Stomach (tissue), 9 donors: ENCODE results near the gene RASL10A. TPM values are rescaled to one million over a fixed set of nuclear protein-coding genes. Genes with fewer than 3 reads are reported as not detected.
A peak's percentile ranks its signal among the peaks of the same experiment; 100 is the strongest.

Experiments
- DNase-seq, 2 donors: peaks; one replicate each; pipeline versions ENCODE4 v3.0.0 to v3.0.0-alpha.2; 2013 to 2019
- H3K27ac ChIP-seq, 5 donors: fragments of 200-600 bp in 4 of 5; sonication (generic) in 4 of 5; one replicate each; pipeline ENCODE4 v1.5.1; 2013 to 2019; ENCODE audit warnings: mild to moderate bottlenecking in 1 of 5, moderate library complexity in 1 of 5
- H3K27me3 ChIP-seq, 3 donors: fragments of 200-600 bp; sonication (generic); one replicate each; pipeline ENCODE4 v1.5.1; 2017 to 2019; ENCODE audit warnings: mixed run types in 1 of 3
- H3K36me3 ChIP-seq, 4 donors: fragments of 200-600 bp; sonication (generic); 1 replicate in 3 of 4; 2 replicates in 1 of 4; pipeline ENCODE4 v1.5.1; 2016 to 2019
- H3K4me1 ChIP-seq, 4 donors: fragments of 200-600 bp; sonication (generic); one replicate each; pipeline ENCODE4 v1.5.1; 2016 to 2019
- H3K4me3 ChIP-seq, 4 donors: fragments of 200-600 bp; sonication (generic) in 3 of 4; one replicate each; pipeline ENCODE4 v1.5.1; 2016 to 2019; ENCODE audit warnings: mild to moderate bottlenecking in 1 of 4
- H3K9me3 ChIP-seq, 4 donors: fragments of 200-600 bp; sonication (generic); one replicate each; pipeline ENCODE4 v1.5.1; 2016 to 2019
- EP300 ChIP-seq: sonication (generic); formaldehyde crosslinking; IDR thresholded peaks from one replicate; pipeline ENCODE4 v1.6.1; 2017; ENCODE audit warnings: antibody characterized with exemption
- POLR2A ChIP-seq, 4 donors: fragments of 450-650 bp; IDR thresholded peaks; one replicate each; pipeline ENCODE4 v1.6.1; 2016; ENCODE audit warnings: antibody characterized with exemption in 4 of 4, control low read depth in 2 of 4, mild to moderate bottlenecking in 1 of 4, moderate library complexity in 1 of 4
- POLR2AphosphoS5 ChIP-seq, 3 donors: sonication (generic); formaldehyde crosslinking; IDR thresholded peaks; one replicate each; pipeline ENCODE4 v1.6.1; 2016; ENCODE audit warnings: antibody characterized with exemption in 3 of 3
- WGBS, 5 donors: extraction: QIAGEN DNeasy Blood & Tissue Kit in 3 of 5; methylation state at CpG; one replicate each; pipeline versions ENCODE4 v1.1.5 to v1.1.7; 2013 to 2018; 5-methylcytosine and 5-hydroxymethylcytosine counted together
- intact Hi-C: fragments of 100-400 bp; cut with DNase I; formaldehyde crosslinking; loops from one replicate; pipeline ENCODE4 v1.15.1; 2023; ENCODE audit warnings: low total_unique reads
- polyA plus RNA-seq, 3 donors: library from polyadenylated mRNA; stranded (reverse); fragments of 200-250 nt; gene quantifications; one replicate each; pipeline ENCODE4 v1.2.3, GENCODE V29; 2013
- total RNA-seq, 5 donors: library from RNA; depleted of rRNA; stranded (reverse); fragments of >200 nt; gene quantifications; one replicate each; pipeline versions ENCODE4 v1.1.0 to v1.2.3, GENCODE V29; 2014 to 2016
- TF ChIP-seq, protein P1 (sequence below), 7 experiments: fragments of 450-650 bp in 4 of 7; fragments of 200-600 bp in 3 of 7; sonication (generic) in 3 of 7; IDR thresholded peaks; one replicate each; pipeline ENCODE4 v1.5.1; 2016 to 2019; ENCODE audit warnings: antibody characterized with exemption in 7 of 7, control low read depth in 2 of 7, mild to moderate bottlenecking in 1 of 7
- donor health status: healthy with polysubstance abuse.
- donor health status: Bipolar disorder and iron deficiency.
- donor health status: healthy.

The RASL10A gene
- total and polyA plus RNA-seq, 8 donors: 0.19 to 3.5 (median 0.57) TPM; not detected in 4

DNA sequence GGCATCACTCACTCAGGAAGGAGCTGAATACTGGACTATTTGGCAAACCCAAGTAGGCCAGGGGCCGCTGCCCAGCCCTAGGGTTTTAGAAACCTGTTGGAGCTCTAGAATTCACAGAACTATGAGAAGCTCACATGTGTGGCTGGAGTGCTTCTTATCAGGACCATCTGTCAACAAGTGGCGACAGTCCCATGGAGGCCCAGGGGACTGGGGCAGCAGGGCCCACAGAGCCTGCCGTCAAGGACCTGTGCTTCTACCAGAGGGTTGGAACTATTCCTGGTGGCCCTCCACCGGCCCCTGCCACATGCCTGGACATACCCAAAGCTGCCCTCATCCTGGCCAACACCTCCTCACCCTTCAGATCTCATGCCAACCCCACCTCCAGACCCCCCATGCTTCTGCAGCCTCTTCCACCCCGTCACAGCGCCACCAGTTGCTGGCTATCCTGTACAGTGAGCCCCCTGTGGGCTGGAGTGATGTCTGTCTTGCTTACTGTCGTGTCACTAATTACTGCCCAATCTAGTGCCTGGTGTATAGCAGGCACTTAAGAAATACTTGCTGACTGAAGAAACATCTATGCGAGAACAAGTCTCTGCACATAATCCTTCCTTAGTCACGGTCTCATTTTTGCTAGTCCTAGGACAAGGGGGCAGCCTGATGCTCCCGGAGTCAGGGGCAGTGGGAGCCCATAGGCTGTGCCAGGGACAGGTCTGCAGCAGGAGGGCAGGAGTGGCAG, 27.2 kb upstream of the RASL10A start:
- Histone ChIP-seq H3K9me3 (no peaks in the 10 kb centered on the region), H3K4me1 (peaks cover 5 to 64% (median 31%) of the 10 kb centered on the region in 4 donors), H3K27me3 (no peaks in the 10 kb centered on the region), H3K27ac (peak overlapping the region in 2 of 5 donors; percentile 56 to 68), H3K4me3 (no peak overlapping the region), H3K36me3 (peaks cover 70 to 98% (median 96%) of the 10 kb centered on the region in 4 donors)
- TF ChIP-seq POLR2A (IDR thresholded peaks at IDR 0.05): no peak
- TF ChIP-seq EP300: no peak
- TF ChIP-seq, protein P1, sequence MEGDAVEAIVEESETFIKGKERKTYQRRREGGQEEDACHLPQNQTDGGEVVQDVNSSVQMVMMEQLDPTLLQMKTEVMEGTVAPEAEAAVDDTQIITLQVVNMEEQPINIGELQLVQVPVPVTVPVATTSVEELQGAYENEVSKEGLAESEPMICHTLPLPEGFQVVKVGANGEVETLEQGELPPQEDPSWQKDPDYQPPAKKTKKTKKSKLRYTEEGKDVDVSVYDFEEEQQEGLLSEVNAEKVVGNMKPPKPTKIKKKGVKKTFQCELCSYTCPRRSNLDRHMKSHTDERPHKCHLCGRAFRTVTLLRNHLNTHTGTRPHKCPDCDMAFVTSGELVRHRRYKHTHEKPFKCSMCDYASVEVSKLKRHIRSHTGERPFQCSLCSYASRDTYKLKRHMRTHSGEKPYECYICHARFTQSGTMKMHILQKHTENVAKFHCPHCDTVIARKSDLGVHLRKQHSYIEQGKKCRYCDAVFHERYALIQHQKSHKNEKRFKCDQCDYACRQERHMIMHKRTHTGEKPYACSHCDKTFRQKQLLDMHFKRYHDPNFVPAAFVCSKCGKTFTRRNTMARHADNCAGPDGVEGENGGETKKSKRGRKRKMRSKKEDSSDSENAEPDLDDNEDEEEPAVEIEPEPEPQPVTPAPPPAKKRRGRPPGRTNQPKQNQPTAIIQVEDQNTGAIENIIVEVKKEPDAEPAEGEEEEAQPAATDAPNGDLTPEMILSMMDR (IDR thresholded peaks at IDR 0.05): no peak
- TF ChIP-seq POLR2AphosphoS5 (IDR thresholded peaks at IDR 0.05): no peak
- 64 to 71% (median 67%) methylated on average over 7 to 10 of the region's 10 CpGs for WGBS, 5 donors
- intact Hi-C loops: no loop called here
- peak; percentile 40 to 58 for DNase-seq

GRCh38 chr22:29342177-29342576, 26.7 kb upstream of the RASL10A start:
- WGBS, 5 donors: 79 to 86% (median 82%) methylated on average over 5 to 6 of the region's 6 CpGs
- no peaks in the 10 kb centered on the region for H3K27me3 ChIP-seq
- peak overlapping the region in 2 of 5 donors; percentile 21 to 56 for H3K27ac ChIP-seq
- H3K36me3 ChIP-seq: peaks cover 69 to 98% (median 96%) of the 10 kb centered on the region in 4 donors
- no peak overlapping the region for H3K4me3 ChIP-seq
- no peak for TF ChIP-seq POLR2A (IDR thresholded peaks at IDR 0.05)
- TF ChIP-seq POLR2AphosphoS5 (IDR thresholded peaks at IDR 0.05): no peak
- TF ChIP-seq EP300: no peak
- TF ChIP-seq, protein P1 (IDR thresholded peaks at IDR 0.05): no peak
- intact Hi-C loops: no loop called here
- DNase-seq: peak in 1 of 2 donors; percentile 6
- H3K9me3 ChIP-seq: no peaks in the 10 kb centered on the region
- peaks cover 10 to 64% (median 31%) of the 10 kb centered on the region in 4 donors for H3K4me1 ChIP-seq

DNA sequence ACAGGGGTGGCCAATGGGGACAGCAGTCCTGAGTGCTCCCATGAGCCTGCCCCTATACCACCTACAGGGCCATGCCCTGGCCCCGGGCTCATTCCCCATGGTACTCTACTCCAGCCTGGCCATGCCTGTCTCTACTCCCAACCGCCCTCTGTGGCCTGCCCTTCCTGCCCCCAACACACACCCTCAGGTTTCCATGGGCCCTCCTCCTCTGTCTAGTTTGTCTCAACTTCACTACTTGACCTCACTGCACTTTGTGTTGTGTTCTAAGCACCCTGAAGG, 26.3 kb upstream of the RASL10A start:
- Histone ChIP-seq H3K36me3 (peaks cover 71 to 98% (median 96%) of the 10 kb centered on the region in 4 donors), H3K9me3 (no peaks in the 10 kb centered on the region), H3K4me3 (no peak overlapping the region), H3K27ac (peak overlapping the region in 1 of 5 donors; percentile 21), H3K4me1 (peaks cover 14 to 64% (median 28%) of the 10 kb centered on the region in 4 donors), H3K27me3 (no peaks in the 10 kb centered on the region)
- TF ChIP-seq, protein P1 (IDR thresholded peaks at IDR 0.05): no peak
- TF ChIP-seq POLR2AphosphoS5 (IDR thresholded peaks at IDR 0.05) (no peak), EP300 (no peak), POLR2A (IDR thresholded peaks at IDR 0.05) (no peak)
- DNase-seq: no peak
- WGBS, 5 donors: 92 to 100% (median 96%) methylated on average over 2 of the region's 2 CpGs
- intact Hi-C loops: no loop called here

DNA sequence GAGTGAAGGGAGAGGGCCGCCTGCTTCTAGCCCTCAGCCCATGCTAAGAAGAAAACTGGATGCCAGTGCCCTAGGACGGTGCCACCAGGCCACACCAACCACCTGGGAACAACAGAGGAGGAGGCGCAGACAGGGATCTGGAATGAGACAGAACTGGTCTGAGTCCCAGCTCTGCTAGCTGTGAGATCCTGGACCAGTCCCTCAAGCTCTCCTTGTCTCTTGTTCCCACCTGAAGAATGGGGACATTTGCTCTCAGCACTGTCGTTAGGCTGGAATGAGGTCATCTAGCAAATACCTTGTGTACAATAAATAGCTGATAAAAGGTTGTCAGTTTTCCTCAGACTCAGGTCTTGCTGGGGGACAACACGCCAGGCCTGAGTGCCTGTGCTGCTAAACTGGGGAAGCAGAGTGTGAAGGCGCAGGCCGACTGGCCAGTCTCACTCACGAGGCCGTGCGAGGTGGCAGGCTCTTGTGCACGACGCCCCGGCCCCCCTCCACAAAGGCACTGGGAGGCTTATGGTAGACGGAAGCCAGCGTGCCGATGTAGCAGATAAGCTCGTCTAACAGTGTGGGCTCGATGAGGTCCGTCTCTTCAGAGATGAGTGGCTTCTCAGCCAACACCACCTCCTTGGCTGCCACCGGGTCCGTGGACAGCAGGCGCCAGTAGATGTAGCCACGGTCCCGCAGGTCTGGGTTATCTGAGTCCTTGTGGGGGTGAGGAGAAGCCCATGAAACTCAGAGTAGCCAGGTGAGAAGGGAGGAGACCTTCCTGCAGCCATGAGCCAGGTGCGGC, 25.8 kb upstream of the RASL10A start:
- WGBS, 5 donors: 90 to 95% (median 94%) methylated on average over 21 to 25 of the region's 25 CpGs
- Histone ChIP-seq H3K27me3 (no peaks in the 10 kb centered on the region), H3K9me3 (no peaks in the 10 kb centered on the region), H3K4me1 (peaks cover 15 to 64% (median 23%) of the 10 kb centered on the region in 4 donors), H3K4me3 (no peak overlapping the region), H3K36me3 (peaks cover 74 to 98% (median 96%) of the 10 kb centered on the region in 4 donors), H3K27ac (no peak overlapping the region)
- TF ChIP-seq POLR2A (IDR thresholded peaks at IDR 0.05) (no peak), EP300 (no peak)
- peak in 1 of 2 donors; percentile 1 for DNase-seq
- intact Hi-C loops: no loop called here
